DMS 273 (cell line): ENCODE data around the gene PTRH2.
"Not testable (repeated sequence)": the region's sequence is repeated elsewhere in the genome, so short reads cannot be mapped to it uniquely, and the experiment has no call there.

Experiments used
- DNase-seq: peaks from one replicate; lab custom pipeline; 2025; ENCODE audit not compliant: unreplicated experiment; lab: John Stamatoyannopoulos, UW

The PTRH2 gene

DNA sequence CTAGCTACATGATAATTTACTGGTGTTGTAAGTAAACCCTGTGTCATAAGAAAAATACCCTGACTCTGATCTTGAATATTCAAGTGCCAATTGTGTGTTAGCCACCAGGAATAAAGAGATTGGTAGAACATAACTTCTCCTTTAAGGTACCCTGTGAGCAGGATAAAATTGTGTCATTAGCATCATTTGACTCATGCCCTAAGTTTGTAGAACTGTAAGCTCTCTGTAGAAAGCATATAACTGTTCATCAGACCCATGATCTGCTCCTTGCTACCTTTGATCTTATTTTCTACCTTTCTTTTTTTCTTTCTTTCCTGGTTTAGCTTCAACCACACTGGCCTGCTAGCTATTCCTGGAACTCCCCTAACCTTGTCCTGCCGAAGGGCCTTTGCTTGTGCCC, 35.8 kb downstream of the PTRH2 start:
- no peak for DNase-seq

DNA sequence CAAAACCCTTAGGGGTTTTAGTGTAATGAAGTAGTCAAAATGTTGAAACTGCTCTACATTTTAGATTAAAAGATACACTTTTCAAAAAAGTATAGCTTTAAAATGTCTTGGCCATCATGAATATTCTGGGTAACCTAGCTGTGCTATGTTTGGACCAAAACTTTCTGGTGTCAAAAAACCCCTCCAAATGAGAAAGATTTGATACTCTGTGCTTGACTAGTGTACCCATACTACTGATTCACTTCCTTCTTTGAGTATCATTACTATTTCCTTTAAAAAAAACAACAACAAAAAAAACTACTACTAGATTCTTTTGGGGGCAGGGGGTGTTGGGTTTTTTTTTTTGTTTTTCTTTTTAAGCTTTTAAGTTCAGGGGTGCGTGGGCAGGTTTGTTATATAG, 37.3 kb downstream of the PTRH2 start:
- no peak for DNase-seq

DNA sequence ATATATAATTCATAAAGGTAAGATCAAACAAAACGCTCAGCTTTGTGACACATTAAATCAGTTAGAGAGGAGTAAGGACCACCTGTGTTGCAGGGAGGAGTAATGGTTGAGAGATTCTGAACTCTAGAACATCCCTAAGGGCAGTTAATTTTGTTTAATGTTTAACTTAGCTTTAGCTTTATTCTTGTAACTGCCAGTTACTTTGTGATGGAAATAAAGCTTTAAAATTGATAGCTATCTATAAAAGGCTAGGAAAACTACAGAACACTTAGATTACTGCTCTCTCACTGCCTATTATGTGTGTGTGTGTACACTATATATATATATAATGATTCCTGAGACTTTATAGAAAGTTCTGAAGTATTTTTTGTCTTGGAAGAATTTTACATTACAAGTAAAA, 37.8 kb downstream of the PTRH2 start:
- DNase-seq, result no peak

DNA sequence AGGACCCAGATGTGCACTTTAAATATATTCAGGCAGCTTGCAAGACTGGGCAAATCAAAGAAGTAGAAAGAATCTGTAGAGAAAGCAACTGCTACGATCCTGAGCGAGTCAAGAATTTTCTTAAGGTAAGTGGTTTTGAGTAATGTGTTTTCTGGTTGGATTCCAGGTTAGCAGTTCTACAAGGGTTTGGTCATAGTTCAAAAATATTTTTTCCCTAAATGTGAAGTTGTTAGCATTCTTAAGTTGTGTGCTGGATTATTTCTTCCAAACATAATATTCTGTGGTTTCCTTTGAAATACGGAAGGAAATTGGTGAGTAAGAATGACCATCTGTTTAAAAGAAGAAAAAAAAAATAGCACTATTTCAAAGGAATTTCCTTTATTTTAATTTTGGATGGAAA, 38.4 kb downstream of the PTRH2 start:
- no peak for DNase-seq

DNA sequence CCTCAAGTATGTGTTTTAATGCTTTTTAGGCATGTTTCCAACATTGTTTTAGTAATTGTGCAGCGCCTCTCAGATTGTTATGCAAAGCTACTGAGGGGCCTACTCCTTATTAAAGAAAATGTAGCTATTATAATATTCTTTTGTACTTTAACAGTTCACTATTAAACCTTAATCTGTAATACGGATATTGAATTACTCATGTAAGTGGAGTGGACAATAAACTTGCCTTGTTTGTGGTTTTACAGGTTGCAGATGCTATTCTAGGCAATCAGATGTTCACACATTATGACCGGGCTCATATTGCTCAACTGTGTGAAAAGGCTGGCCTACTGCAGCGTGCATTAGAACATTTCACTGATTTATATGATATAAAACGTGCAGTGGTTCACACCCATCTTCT, 41.0 kb downstream of the PTRH2 start:
- no peak for DNase-seq

DNA sequence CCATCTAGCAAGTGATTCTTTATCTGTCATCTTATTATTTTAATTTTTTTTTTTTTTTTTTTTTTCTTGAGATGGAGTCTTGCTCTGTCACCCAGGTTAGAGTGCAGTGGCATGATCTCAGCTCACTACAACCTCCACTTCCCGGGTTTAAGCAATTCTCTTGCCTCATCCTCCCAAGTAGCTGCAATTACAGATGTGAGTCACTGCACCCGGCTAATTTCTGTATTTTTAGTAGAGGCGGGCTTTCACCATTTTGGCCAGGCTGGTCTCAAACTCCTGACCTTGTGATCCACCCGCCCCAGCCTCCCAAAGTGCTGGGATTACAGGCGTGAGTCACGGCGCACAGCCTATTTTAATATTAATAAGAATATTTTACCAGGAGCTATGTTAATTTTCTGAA, 50.6 kb downstream of the PTRH2 start:
- not testable (repeated sequence) for DNase-seq

DNA sequence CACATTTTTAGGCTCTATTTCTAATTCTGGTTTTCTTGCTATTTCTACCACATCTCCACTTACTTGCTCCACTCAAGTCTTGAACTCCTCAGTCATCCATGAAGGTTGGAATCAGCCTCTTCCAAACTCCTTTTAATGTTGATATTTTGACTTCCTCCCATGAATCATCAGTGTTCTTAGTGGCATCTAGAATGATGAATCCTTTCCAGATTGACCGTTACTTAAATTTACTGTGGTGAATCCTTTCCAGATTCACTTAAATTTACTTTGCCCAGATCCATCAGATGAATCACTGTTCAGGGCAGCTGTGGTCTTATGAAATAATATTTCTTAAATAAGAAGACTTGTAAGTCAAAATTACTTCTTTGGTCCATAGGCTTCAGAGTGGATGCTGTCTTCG, 55.1 kb downstream of the PTRH2 start:
- no peak for DNase-seq

DNA sequence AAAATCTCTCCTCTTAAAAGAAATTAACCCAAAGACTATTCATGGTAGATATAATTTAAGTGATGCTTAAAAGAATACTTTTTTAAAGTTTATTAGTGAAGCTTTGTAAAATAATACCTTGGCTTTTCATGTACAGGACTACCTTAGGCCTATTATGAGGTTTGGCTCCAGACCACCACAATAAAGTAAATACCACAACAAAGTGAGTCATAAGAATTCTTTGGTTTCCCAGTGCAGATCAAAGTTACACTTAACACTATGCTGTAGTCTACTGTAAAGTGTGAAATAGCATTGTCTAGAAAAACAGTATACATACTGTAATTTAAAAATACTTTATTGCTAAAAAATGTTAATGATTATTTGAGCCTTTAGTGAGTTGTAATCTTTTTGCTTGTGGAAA, 55.9 kb downstream of the PTRH2 start:
- DNase-seq, result no peak

DNA sequence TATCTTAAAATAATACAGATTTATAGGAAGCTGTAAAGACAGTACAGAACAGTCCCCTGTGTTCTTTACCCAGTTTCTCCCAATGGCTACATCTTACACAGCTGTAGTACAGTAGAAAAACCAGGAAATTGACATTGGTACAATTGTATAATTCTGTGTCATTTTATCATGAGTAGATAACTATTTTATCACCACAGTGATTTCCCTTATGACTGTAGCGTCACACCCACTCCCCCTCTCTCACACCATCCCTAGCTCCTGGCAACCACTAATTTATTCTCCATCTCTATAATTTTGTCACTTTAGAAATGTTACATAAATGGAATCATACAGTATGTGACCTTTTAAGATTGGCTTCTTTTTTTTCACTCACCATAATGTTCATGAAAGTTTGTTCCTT, 56.6 kb downstream of the PTRH2 start:
- no peak for DNase-seq

DNA sequence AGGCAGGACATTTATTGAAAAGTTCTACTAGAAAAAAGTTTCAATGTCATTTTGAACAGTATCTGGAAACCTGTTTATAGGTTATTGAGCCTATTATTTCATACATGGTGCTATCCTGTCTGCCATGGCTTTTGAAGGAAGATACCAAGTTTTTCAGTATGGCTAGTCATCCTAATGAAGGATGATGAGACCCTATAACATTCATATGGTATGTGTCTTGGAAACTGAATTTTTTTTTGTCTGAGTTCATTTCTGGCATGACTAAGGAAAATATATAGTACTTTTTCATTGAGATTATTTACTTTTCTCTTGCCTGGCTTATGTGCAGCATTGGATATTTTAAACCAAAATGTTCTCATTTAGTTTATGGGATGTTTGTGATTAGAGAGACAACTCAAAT, 57.3 kb downstream of the PTRH2 start:
- DNase-seq, result no peak
